Spleen (tissue), 13 donors: Measurements from ENCODE around the gene ARL6IP4. TPM values are rescaled to one million over a fixed set of nuclear protein-coding genes. Genes with fewer than 3 reads are reported as not detected.
A peak's percentile ranks its signal among the peaks of the same experiment; 100 is the strongest.

Source experiments
- DNase-seq: peaks from one replicate; pipeline ENCODE4 v3.0.0-alpha.2; 2020
- H3K27ac ChIP-seq, 8 donors: fragments of 200-600 bp; sonication (generic) in 7 of 8; 1 replicate in 4 of 8; 2 replicates in 4 of 8; pipeline versions ENCODE4 v1.5.0 to v1.8.0; 2016 to 2021; ENCODE audit warnings: inconsistent platforms in 4 of 8, mild to moderate bottlenecking in 4 of 8, moderate library complexity in 1 of 8
- H3K27me3 ChIP-seq, 7 donors: fragments of 200-600 bp; sonication (generic) in 6 of 7; replicated peaks in 1 of 7; 1 replicate in 4 of 7; 2 replicates in 3 of 7; pipeline versions ENCODE4 v1.5.0 to v1.8.0; 2016 to 2021; ENCODE audit warnings: inconsistent platforms in 3 of 7, mild to moderate bottlenecking in 1 of 7
- H3K36me3 ChIP-seq, 6 donors: fragments of 200-600 bp; sonication (generic) in 5 of 6; 1 replicate in 4 of 6; 2 replicates in 2 of 6; pipeline versions ENCODE4 v1.5.0 to v1.8.0; 2016 to 2021; ENCODE audit warnings: inconsistent platforms in 2 of 6
- H3K4me1 ChIP-seq, 6 donors: fragments of 200-600 bp; sonication (generic) in 5 of 6; 1 replicate in 3 of 6; 2 replicates in 3 of 6; pipeline versions ENCODE4 v1.5.0 to v1.8.0; 2016 to 2021; ENCODE audit warnings: inconsistent platforms in 3 of 6
- H3K4me3 ChIP-seq, 8 donors: fragments of 200-600 bp; sonication (generic) in 7 of 8; 1 replicate in 4 of 8; 2 replicates in 4 of 8; pipeline versions ENCODE4 v1.5.0 to v1.8.0; 2016 to 2021; ENCODE audit warnings: inconsistent platforms in 4 of 8, mild to moderate bottlenecking in 4 of 8, moderate library complexity in 2 of 8
- H3K9me3 ChIP-seq, 8 donors: fragments of 200-600 bp; sonication (generic) in 7 of 8; 1 replicate in 4 of 8; 2 replicates in 4 of 8; pipeline versions ENCODE4 v1.5.0 to v1.8.0; 2016 to 2021; ENCODE audit warnings: inconsistent platforms in 4 of 8
- CTCF ChIP-seq, 11 experiments: fragments of 200-600 bp in 7 of 11; fragments of 450-650 bp in 4 of 11; sonication (generic) in 4 of 11; IDR thresholded peaks in 8 of 11; conservative IDR thresholded peaks in 3 of 11; 1 replicate in 7 of 11; 2 replicates in 4 of 11; pipeline versions ENCODE4 v1.4.0 to v1.8.0; 2016 to 2021; ENCODE audit warnings: antibody characterized with exemption in 11 of 11, inconsistent platforms in 4 of 11, mild to moderate bottlenecking in 1 of 11
- POLR2A ChIP-seq, 3 donors: fragments of 450-650 bp; IDR thresholded peaks; one replicate each; pipeline ENCODE4 v1.5.1; 2017; ENCODE audit warnings: antibody characterized with exemption in 3 of 3, mild to moderate bottlenecking in 1 of 3
- POLR2AphosphoS5 ChIP-seq, 3 donors: sonication (generic); formaldehyde crosslinking; IDR thresholded peaks; one replicate each; pipeline ENCODE4 v1.5.1; 2017; ENCODE audit warnings: antibody characterized with exemption in 3 of 3
- WGBS, 5 donors: extraction: QIAGEN DNeasy Blood & Tissue Kit in 3 of 5; methylation state at CpG; one replicate each; pipeline versions ENCODE4 v1.1.5 to v1.1.7; 2013 to 2018; 5-methylcytosine and 5-hydroxymethylcytosine counted together
- intact Hi-C: fragments of 100-400 bp; cut with DNase I; formaldehyde crosslinking; loops from one replicate; pipeline ENCODE4 v1.15.0; 2023; ENCODE audit warnings: low total_unique reads
- long read RNA-seq, 2 donors: transcript quantifications; one replicate each; lab custom pipeline, GENCODE V29; 2026
- polyA plus RNA-seq, 3 donors: library from polyadenylated mRNA; stranded (reverse); fragments of 200-250 nt; gene quantifications; one replicate each; pipeline ENCODE4 v1.2.1, GENCODE V29; 2013
- total RNA-seq, 7 donors: library from RNA; depleted of rRNA in 3 of 7; stranded (reverse); fragments of >200 nt in 3 of 7; fragmentation: NEBNext Ultra II Directional in 4 of 7; extraction: Animal tissue kit (Norgen Biotek cat#: 25700) in 4 of 7; gene quantifications; one replicate each; pipeline versions ENCODE4 v1.1.0 to v1.2.1, GENCODE V29; 2016 to 2021
- donor health status: healthy with polysubstance abuse.
- donor health status: DM: no; HTN: no; CAD: no; lungs with moderate emphysema.
- donor health status: DM: no; HTN: no; CAD: no.
- donor health status: Bipolar disorder and iron deficiency.
- donor health status: healthy.
- donor health status: DM: no; HTN: no; CAD: no.
- donor health status: DM: yes; HTN: yes; CAD: no.

The ARL6IP4 gene
- total RNA-seq, result 100 to 1,000 TPM; 150 to 202 (median 181) TPM
- 100 to 1,000 TPM; 308 to 419 (median 377) TPM for polyA plus RNA-seq
- long read RNA-seq, donor 1, transcript ARL6IP4-210 (6 exons, 1,491 nt), result major isoform, 22 of 154 reads
- long read RNA-seq, donor 1, transcript ARL6IP4-208 (6 exons, 796 nt), result minor isoform, 15 of 154 reads
- long read RNA-seq, donor 1, transcript ARL6IP4-220 (6 exons, 1,591 nt), result minor isoform, 19 of 154 reads
- long read RNA-seq, donor 1, transcript ARL6IP4-214 (5 exons, 1,273 nt), result minor isoform, 5 of 154 reads
- long read RNA-seq, donor 1, partial matches to known transcripts, result 71 of 154 reads
- long read RNA-seq, donor 1, other reads (novel, unspliced or antisense), result 12 of 154 reads
- long read RNA-seq, donor 2, transcript ARL6IP4-220 (6 exons, 1,591 nt), result minor isoform, 6 of 93 reads
- long read RNA-seq, donor 2, transcript ARL6IP4-210 (6 exons, 1,491 nt), result major isoform, 10 of 93 reads
- long read RNA-seq, donor 2, transcript ARL6IP4-201 (6 exons, 1,644 nt), result minor isoform, 5 of 93 reads
- long read RNA-seq, donor 2, partial matches to known transcripts, result 49 of 93 reads
- long read RNA-seq, donor 2, other reads (novel, unspliced or antisense), result 7 of 93 reads

GRCh38 chr12:122980183-122981035 lies at the start of gene ARL6IP4:
ARL6IP4 (plus strand) TSS chr12:122980681; CDS start chr12:122981140, 459 bp downstream.
- Histone ChIP-seq H3K9me3 (no peaks in the 10 kb centered on the region), H3K36me3 (peaks cover 0 to 54% (median 16%) of the 10 kb centered on the region in 6 donors), H3K4me3 (peak within 1 kb of the TSS; percentile 83 to 99 (median 96)), H3K27me3 (no peaks in the 10 kb centered on the region), H3K27ac (peak within 1 kb of the TSS; percentile 89 to 95 (median 93)), H3K4me1 (peaks cover 58 to 95% (median 90%) of the 10 kb centered on the region in 6 donors)
- peak; percentile 95 for DNase-seq
- WGBS, 5 donors, result 0 to 1% (median 0%) methylated on average over 39 to 96 of the region's 96 CpGs
- TF ChIP-seq POLR2A (IDR thresholded peaks at IDR 0.05) (peak in 1 of 3 donors; percentile 64), POLR2AphosphoS5 (IDR thresholded peaks at IDR 0.05) (peak; percentile 85 to 88 (median 87)), CTCF (IDR thresholded peaks at IDR 0.05 in 8 of 11, conservative IDR thresholded peaks at IDR 0.05 in 3 of 11) (peak in 4 of 11 experiments; percentile 12 to 29 (median 14))
- intact Hi-C loops, result loop anchor here (5.0 to 10.0 kb wide), 2 partner anchors 164 to 252 kb away; partner anchors contain the start of genes MPHOSPH9 and MTRFR

GRCh38 chr12:122932207-122932606 lies 48.3 kb upstream of the ARL6IP4 start:
- Histone ChIP-seq H3K4me1 (peaks cover 0 to 22% (median 9%) of the 10 kb centered on the region in 6 donors), H3K36me3 (peaks cover 0 to 7% (median 0%) of the 10 kb centered on the region in 6 donors), H3K27ac (no peak overlapping the region), H3K4me3 (peak overlapping the region in 2 of 8 donors; percentile 3 to 13), H3K9me3 (no peaks in the 10 kb centered on the region), H3K27me3 (no peaks in the 10 kb centered on the region)
- intact Hi-C loops, result no loop called here
- 83 to 100% (median 87%) methylated on average over 6 to 8 of the region's 8 CpGs for WGBS, 5 donors
- DNase-seq, result no peak
- peak in 1 of 3 donors; percentile 55 for TF ChIP-seq POLR2AphosphoS5 (IDR thresholded peaks at IDR 0.05)
- TF ChIP-seq CTCF (IDR thresholded peaks at IDR 0.05 in 8 of 11, conservative IDR thresholded peaks at IDR 0.05 in 3 of 11), result no peak

- no peak for DNase-seq
- no peaks in the 10 kb centered on the region for H3K27me3 ChIP-seq
- no peak for TF ChIP-seq POLR2A (IDR thresholded peaks at IDR 0.05)
- no peak for TF ChIP-seq CTCF (IDR thresholded peaks at IDR 0.05 in 8 of 11, conservative IDR thresholded peaks at IDR 0.05 in 3 of 11)
- no peak for TF ChIP-seq POLR2AphosphoS5 (IDR thresholded peaks at IDR 0.05)
- no peak overlapping the region for H3K4me3 ChIP-seq
- peaks cover 0 to 3% (median 0%) of the 10 kb centered on the region in 6 donors for H3K36me3 ChIP-seq
- no peak overlapping the region for H3K27ac ChIP-seq
- no peaks in the 10 kb centered on the region for H3K9me3 ChIP-seq
- intact Hi-C loops, result no loop called here
- H3K4me1 ChIP-seq, result peaks cover 0 to 12% (median 0%) of the 10 kb centered on the region in 6 donors
- WGBS, 5 donors, result 66 to 78% (median 73%) methylated on average over 3 of the region's 3 CpGs
These were observed 45.8 kb upstream of the ARL6IP4 start for GRCh38 chr12:122934722-122935121.
